ENCODE results near the gene ARFGAP3.

- TF ChIP-seq EP300 (IDR thresholded peaks at IDR 0.05) (no peak), POLR2A (IDR thresholded peaks at IDR 0.05) (no peak), CTCF (IDR thresholded peaks at IDR 0.05) (no peak), POLR2AphosphoS5 (IDR thresholded peaks at IDR 0.05) (no peak)
Measured at GRCh38 chr22:42797011-42797410, 60.1 kb downstream of the ARFGAP3 start.

Data from sigmoid colon (tissue), 4 donors.